Loucy (cell line): ENCODE results near the gene BAD.

Experiments
- H2AFZ ChIP-seq: fragments of 200-600 bp; sonication (generic); 2 replicates; pipeline ENCODE4 v1.6.0; 2016; ENCODE audit warnings: antibody characterized with exemption, mild to moderate bottlenecking, low read length, moderate library complexity
- H3F3A ChIP-seq: fragments of 200-600 bp; 2 replicates; pipeline ENCODE4 v1.6.0; 2016; ENCODE audit warnings: antibody characterized with exemption, low read depth, mild to moderate bottlenecking
- H3K27me3 ChIP-seq: fragments of 200-600 bp; sonication (generic); 2 replicates; pipeline ENCODE4 v1.6.1; 2014; ENCODE audit warnings: low read length, mild to moderate bottlenecking; ENCODE audit not compliant: insufficient read depth, poor library complexity, severe bottlenecking
- H3K36me3 ChIP-seq: fragments of 200-600 bp; sonication (generic); 2 replicates; pipeline ENCODE4 v1.6.1; 2016; ENCODE audit warnings: low read length; ENCODE audit not compliant: insufficient read depth
- H3K4me1 ChIP-seq: fragments of 200-600 bp; sonication (generic); 2 replicates; pipeline ENCODE4 v1.5.1; 2014; ENCODE audit warnings: low read length, mild to moderate bottlenecking; ENCODE audit not compliant: insufficient read depth, poor library complexity, severe bottlenecking
- H3K4me2 ChIP-seq: fragments of 200-600 bp; sonication (generic); 2 replicates; pipeline ENCODE4 v1.6.0; 2014; ENCODE audit warnings: antibody characterized with exemption, low read length, low read depth, mild to moderate bottlenecking; ENCODE audit not compliant: poor library complexity, severe bottlenecking
- H3K4me3 ChIP-seq: fragments of 200-600 bp; sonication (generic); 2 replicates; pipeline ENCODE4 v1.5.1; 2014; ENCODE audit warnings: low read length, mild to moderate bottlenecking, mixed read lengths; ENCODE audit not compliant: poor library complexity, severe bottlenecking
- H3K79me2 ChIP-seq: fragments of 200-600 bp; sonication (generic); 2 replicates; pipeline ENCODE4 v1.6.1; 2014; ENCODE audit warnings: low read length; ENCODE audit not compliant: insufficient read depth
- H3K9ac ChIP-seq: fragments of 200-600 bp; sonication (generic); 2 replicates; pipeline ENCODE4 v1.6.0; 2014; ENCODE audit warnings: mild to moderate bottlenecking, low read depth, low read length, moderate library complexity; ENCODE audit not compliant: poor library complexity, severe bottlenecking
- H3K9me2 ChIP-seq: fragments of 200-600 bp; sonication (generic); replicated peaks from 2 replicates; pipeline ENCODE4 v1.6.1; 2016; ENCODE audit warnings: low read depth, low read length, mixed read lengths
- H3K9me3 ChIP-seq: fragments of 200-600 bp; sonication (generic); 2 replicates; pipeline ENCODE4 v1.6.1; 2014; ENCODE audit warnings: mild to moderate bottlenecking, antibody characterized with exemption, low read length, low read depth; ENCODE audit not compliant: insufficient read depth
- H4K20me1 ChIP-seq: fragments of 200-600 bp; sonication (generic); 2 replicates; pipeline ENCODE4 v1.6.0; 2014; ENCODE audit warnings: antibody characterized with exemption, low read length, mild to moderate bottlenecking; ENCODE audit not compliant: insufficient read depth, poor library complexity, severe bottlenecking
- EZH2phosphoT487 ChIP-seq: fragments of 200-600 bp; IDR thresholded peaks from 2 replicates; pipeline ENCODE4 v1.6.1; 2018; ENCODE audit warnings: antibody characterized with exemption, mild to moderate bottlenecking, moderate library complexity, borderline replicate concordance
- TF ChIP-seq, protein P1 (sequence below): fragments of 200-600 bp; sonication (generic); conservative IDR thresholded peaks from 2 replicates; pipeline ENCODE4 v1.5.1; 2014; ENCODE audit warnings: mild to moderate bottlenecking, antibody characterized with exemption, low read length

Gene BAD

DNA sequence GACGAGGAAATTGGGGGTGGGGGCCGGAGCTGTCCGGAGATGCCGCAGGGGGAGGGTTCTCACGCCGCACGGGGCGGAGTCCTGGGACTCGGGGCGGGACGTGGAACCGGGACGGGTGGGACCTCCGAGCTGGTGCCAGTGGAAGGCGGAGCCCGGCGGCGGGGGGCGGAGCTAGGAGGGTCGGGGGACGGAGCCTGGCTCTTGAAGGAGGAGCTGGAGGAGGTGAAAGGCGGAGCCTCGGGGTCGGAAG lies 43.3 kb downstream of the BAD start:
- Histone ChIP-seq H3K9ac (peak overlapping the region; percentile 86), H3K79me2 (peaks cover 46% of the 10 kb centered on the region), H3K4me3 (peak overlapping the region; percentile 92), H3K9me3 (no peaks in the 10 kb centered on the region), H3K36me3 (peaks cover 11% of the 10 kb centered on the region; the same call in 1 of the 2 replicates), H3K4me1 (peaks cover 33% of the 10 kb centered on the region), H3K9me2 (no peaks in the 10 kb centered on the region), H3F3A (peaks cover 5% of the 10 kb centered on the region; the same call in 1 of the 2 replicates), H2AFZ (peak overlapping the region; percentile 56), H4K20me1 (peaks cover 31% of the 10 kb centered on the region), H3K27me3 (no peaks in the 10 kb centered on the region), H3K4me2 (peak overlapping the region; percentile 92)
- TF ChIP-seq, protein P1, sequence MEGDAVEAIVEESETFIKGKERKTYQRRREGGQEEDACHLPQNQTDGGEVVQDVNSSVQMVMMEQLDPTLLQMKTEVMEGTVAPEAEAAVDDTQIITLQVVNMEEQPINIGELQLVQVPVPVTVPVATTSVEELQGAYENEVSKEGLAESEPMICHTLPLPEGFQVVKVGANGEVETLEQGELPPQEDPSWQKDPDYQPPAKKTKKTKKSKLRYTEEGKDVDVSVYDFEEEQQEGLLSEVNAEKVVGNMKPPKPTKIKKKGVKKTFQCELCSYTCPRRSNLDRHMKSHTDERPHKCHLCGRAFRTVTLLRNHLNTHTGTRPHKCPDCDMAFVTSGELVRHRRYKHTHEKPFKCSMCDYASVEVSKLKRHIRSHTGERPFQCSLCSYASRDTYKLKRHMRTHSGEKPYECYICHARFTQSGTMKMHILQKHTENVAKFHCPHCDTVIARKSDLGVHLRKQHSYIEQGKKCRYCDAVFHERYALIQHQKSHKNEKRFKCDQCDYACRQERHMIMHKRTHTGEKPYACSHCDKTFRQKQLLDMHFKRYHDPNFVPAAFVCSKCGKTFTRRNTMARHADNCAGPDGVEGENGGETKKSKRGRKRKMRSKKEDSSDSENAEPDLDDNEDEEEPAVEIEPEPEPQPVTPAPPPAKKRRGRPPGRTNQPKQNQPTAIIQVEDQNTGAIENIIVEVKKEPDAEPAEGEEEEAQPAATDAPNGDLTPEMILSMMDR, result no peak
- TF ChIP-seq EZH2phosphoT487, result no peak

DNA sequence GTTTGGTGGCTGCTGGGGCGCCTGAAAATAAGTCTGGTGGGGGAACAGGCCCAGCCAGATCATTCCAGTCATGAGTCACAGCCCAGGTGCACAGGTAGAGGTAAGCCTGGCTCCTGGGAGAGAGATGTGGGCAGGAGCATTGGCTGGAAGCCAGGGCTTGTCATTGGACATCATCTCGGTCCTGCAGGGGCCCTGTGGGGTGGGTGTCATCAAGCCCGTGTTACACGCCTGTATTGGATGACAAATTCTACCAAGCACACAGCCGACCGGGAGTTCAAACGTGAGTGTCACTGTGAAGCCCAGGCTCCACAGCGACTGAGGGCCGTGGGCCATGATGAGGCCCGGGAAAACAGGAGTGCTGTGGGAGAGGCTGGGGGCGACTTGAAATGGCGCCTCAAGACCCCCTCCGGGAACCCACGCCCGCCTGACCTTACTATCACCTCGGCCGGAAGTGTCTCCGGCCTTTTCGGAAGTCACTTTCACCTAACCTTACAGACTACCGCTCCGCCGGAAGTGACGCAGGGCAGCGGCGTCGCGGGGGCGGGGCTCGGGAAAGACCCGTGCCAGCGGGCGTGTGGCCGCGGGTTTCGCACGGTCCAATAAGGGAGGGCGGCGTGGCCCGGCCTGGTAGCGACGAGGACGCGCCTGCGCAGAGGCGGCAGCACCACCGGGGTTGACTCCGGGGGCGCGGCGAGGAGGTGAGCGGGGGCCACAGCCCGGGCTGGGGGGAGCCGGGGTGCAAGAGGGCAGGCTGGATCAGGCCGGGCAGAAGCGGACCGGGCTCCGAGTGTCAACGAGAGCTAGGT lies 43.8 kb downstream of the BAD start, which contains the start of gene FKBP2:
TSS of gene FKBP2 (plus strand) at position 661 of the 806 bp plus-strand sequence. CDS start 1,293 bp downstream, outside the sequence.
- Histone ChIP-seq H3K4me2 (peak within 1 kb of the TSS; percentile 92), H3K36me3 (peaks cover 11% of the 10 kb centered on the region; the same call in 1 of the 2 replicates), H3F3A (peaks cover 5% of the 10 kb centered on the region; the same call in 1 of the 2 replicates), H3K9me2 (no peaks in the 10 kb centered on the region), H2AFZ (peak within 1 kb of the TSS; percentile 70), H3K79me2 (peaks cover 46% of the 10 kb centered on the region), H3K4me3 (peak within 1 kb of the TSS; percentile 92), H3K27me3 (no peaks in the 10 kb centered on the region), H3K4me1 (peaks cover 35% of the 10 kb centered on the region), H4K20me1 (peaks cover 28% of the 10 kb centered on the region), H3K9me3 (no peaks in the 10 kb centered on the region), H3K9ac (peak within 1 kb of the TSS; percentile 86)
- no peak for TF ChIP-seq EZH2phosphoT487
- TF ChIP-seq, protein P1, result no peak

- Histone ChIP-seq H3K9me3 (no peaks in the 10 kb centered on the region), H3K4me1 (peaks cover 36% of the 10 kb centered on the region), H3K79me2 (peaks cover 46% of the 10 kb centered on the region), H3K27me3 (no peaks in the 10 kb centered on the region), H3K9me2 (no peaks in the 10 kb centered on the region), H3K4me3 (peak overlapping the region; percentile 92), H3K36me3 (peaks cover 11% of the 10 kb centered on the region; the same call in 1 of the 2 replicates), H2AFZ (no peak overlapping the region), H4K20me1 (peaks cover 25% of the 10 kb centered on the region), H3K4me2 (peak overlapping the region; percentile 92), H3F3A (peaks cover 5% of the 10 kb centered on the region; the same call in 1 of the 2 replicates), H3K9ac (peak overlapping the region; percentile 86)
- TF ChIP-seq EZH2phosphoT487, result no peak
- TF ChIP-seq, protein P1, result no peak
Measured at GRCh38 chr11:64239662-64240434, 44.6 kb downstream of the BAD start.
